ENCODE results near the gene MMP24. TPM values are rescaled to one million over a fixed set of nuclear protein-coding genes. Genes with fewer than 3 reads are reported as not detected.

The MMP24 gene
- total and polyA plus RNA-seq, 2 experiments from 2014 or later = 2.0 to 27.3 TPM

- TF ChIP-seq EZH2phosphoT487 (IDR thresholded peaks at IDR 0.05; ENCODE audit: unreplicated experiment) (no peak), CTCF (conservative IDR thresholded peaks at IDR 0.05; ENCODE audit: low read depth in 2 of 2) (no peak)
These were observed 53.2 kb downstream of the MMP24 start (continued) for GRCh38 chr20:35279533-35280174.

GRCh38 chr20:35280523-35280922, 54.0 kb downstream of the MMP24 start:
- no peaks in the 10 kb centered on the region for H3K27me3 ChIP-seq (ENCODE audit: insufficient read depth)
- Mint-ChIP-seq H3K4me3 (no peak overlapping the region), H3K9me3 (no peaks in the 10 kb centered on the region; the same call in 2 of the 3 replicates), H3K4me1 (peaks cover 20% of the 10 kb centered on the region), H3K36me3 (ENCODE audit: low read depth) (peaks cover 60% of the 10 kb centered on the region), H3K27me3 (ENCODE audit: insufficient read depth, low read depth, poor library complexity) (peaks cover 38% of the 10 kb centered on the region), H3K27ac (no peak overlapping the region)
- peaks cover 45% of the 10 kb centered on the region for H3F3A ChIP-seq (replicated peaks; ENCODE audit: low read depth)
- ATAC-seq (no peak), DNase-seq (ENCODE audit: low spot score) (no peak)
- H3K4me1 ChIP-seq (ENCODE audit: insufficient read depth) = peaks cover 16% of the 10 kb centered on the region; the same call in 1 of the 2 replicates
- no peak overlapping the region for H3K4me2 ChIP-seq
- H4K20me1 ChIP-seq (replicated peaks; ENCODE audit: insufficient read depth) = peaks cover 24% of the 10 kb centered on the region; the same call in 1 of the 2 replicates
- H3K4me3 ChIP-seq = no peak overlapping the region
- H2AFZ ChIP-seq = no peak overlapping the region
- no peaks in the 10 kb centered on the region for H3K9me2 ChIP-seq (ENCODE audit: insufficient read depth)
- H3K27ac ChIP-seq (ENCODE audit: low read depth) = peak overlapping the region; percentile 26; the same call in 1 of the 2 replicates
- H3K36me3 ChIP-seq (ENCODE audit: insufficient read depth) = peaks cover 18% of the 10 kb centered on the region
- H3K79me2 ChIP-seq (replicated peaks; ENCODE audit: insufficient read depth) = peaks cover 41% of the 10 kb centered on the region
- TF ChIP-seq STAT1 (IDR thresholded peaks at IDR 0.05; ENCODE audit: unreplicated experiment) = no peak
- TF ChIP-seq JUNB (IDR thresholded peaks at IDR 0.05; ENCODE audit: unreplicated experiment) = no peak
- no peak for TF ChIP-seq EZH2 (IDR thresholded peaks at IDR 0.05; ENCODE audit: low read depth, unreplicated experiment)
- TF ChIP-seq ZNF331 (CRISPR knock-in tag; IDR thresholded peaks at IDR 0.05; ENCODE audit: low read depth) = no peak
- no peak for TF ChIP-seq POLR2AphosphoS5 (IDR thresholded peaks at IDR 0.05; ENCODE audit: low read depth)
- no peak for TF ChIP-seq NANOG (IDR thresholded peaks at IDR 0.05; ENCODE audit: borderline replicate concordance)
- TF ChIP-seq ZNF114 (CRISPR knock-in tag; IDR thresholded peaks at IDR 0.05) = no peak
- TF ChIP-seq EZH2phosphoT487 (IDR thresholded peaks at IDR 0.05; ENCODE audit: unreplicated experiment) = no peak
- TF ChIP-seq CTCF (conservative IDR thresholded peaks at IDR 0.05; ENCODE audit: low read depth in 2 of 2) = no peak
- TF ChIP-seq CREB1 (CRISPR knock-in tag; IDR thresholded peaks at IDR 0.05; ENCODE audit: low read depth) = no peak
- no peak for TF ChIP-seq ETS1 (IDR thresholded peaks at IDR 0.05)
- TF ChIP-seq REST (IDR thresholded peaks at IDR 0.05; ENCODE audit: unreplicated experiment) = no peak

Data from GM23338 (cell line).